ENCODE measurements around the gene FAAP20.

GRCh38 chr1:2240270-2241156 lies 45.9 kb upstream of the FAAP20 start:
- TF ChIP-seq EP300 (IDR thresholded peaks at IDR 0.05; ENCODE audit: low read depth) (no peak), POLR2A (IDR thresholded peaks at IDR 0.05) (no peak)
